ENCODE measurements around the gene DDX25.
"Not testable (repeated sequence)": the region's sequence is repeated elsewhere in the genome, so short reads cannot be mapped to it uniquely, and the experiment has no call there.

The DDX25 gene

GRCh38 chr11:125903711-125904659 lies at the start of gene DDX25:
DDX25 (plus strand) TSS chr11:125904508; CDS start chr11:125904518, 10 bp downstream.
- Histone ChIP-seq H3K27ac (ENCODE audit: low read depth, low read length) (no peak within 1 kb of the TSS), H3K27me3 (ENCODE audit: control insufficient read depth in 1 of 2, insufficient read depth in 2 of 2, low read length in 2 of 2) (peaks cover 17 to 26% of the 10 kb centered on the region in 2 donors), H3K36me3 (ENCODE audit: control insufficient read depth in 1 of 2, insufficient read depth in 2 of 2, low read length in 2 of 2) (peaks cover 0 to 9% of the 10 kb centered on the region in 2 donors), H3K4me1 (ENCODE audit: control insufficient read depth in 1 of 2, insufficient read depth in 2 of 2, low read length in 2 of 2) (peaks cover 9 to 17% of the 10 kb centered on the region in 2 donors), H3K9ac (ENCODE audit: low read depth in 1 of 2, low read length in 2 of 2) (no peak within 1 kb of the TSS), H3K9me3 (ENCODE audit: control insufficient read depth in 1 of 2, low read length in 2 of 2) (no peaks in the 10 kb centered on the region), H3K4me3 (ENCODE audit: low read depth in 1 of 2, low read length in 2 of 2) (peak within 1 kb of the TSS; percentile 90 to 95)

GRCh38 chr11:125857670-125858069 lies 46.6 kb upstream of the DDX25 start:
- H3K4me1 ChIP-seq (ENCODE audit: control insufficient read depth in 1 of 2, insufficient read depth in 2 of 2, low read length in 2 of 2); H3K9me3 ChIP-seq (ENCODE audit: control insufficient read depth in 1 of 2, low read length in 2 of 2); H3K27me3 ChIP-seq (ENCODE audit: control insufficient read depth in 1 of 2, insufficient read depth in 2 of 2, low read length in 2 of 2); H3K4me3 ChIP-seq (ENCODE audit: low read depth in 1 of 2, low read length in 2 of 2); H3K9ac ChIP-seq (ENCODE audit: low read depth in 1 of 2, low read length in 2 of 2); H3K27ac ChIP-seq (ENCODE audit: low read depth, low read length); H3K36me3 ChIP-seq (ENCODE audit: control insufficient read depth in 1 of 2, insufficient read depth in 2 of 2, low read length in 2 of 2): not testable (repeated sequence)

GRCh38 chr11:125862786-125863185 lies 41.5 kb upstream of the DDX25 start:
- not testable (repeated sequence) for H3K9ac ChIP-seq (ENCODE audit: low read depth in 1 of 2, low read length in 2 of 2); H3K4me3 ChIP-seq (ENCODE audit: low read depth in 1 of 2, low read length in 2 of 2); H3K36me3 ChIP-seq (ENCODE audit: control insufficient read depth in 1 of 2, insufficient read depth in 2 of 2, low read length in 2 of 2); H3K27me3 ChIP-seq (ENCODE audit: control insufficient read depth in 1 of 2, insufficient read depth in 2 of 2, low read length in 2 of 2); H3K27ac ChIP-seq (ENCODE audit: low read depth, low read length); H3K4me1 ChIP-seq (ENCODE audit: control insufficient read depth in 1 of 2, insufficient read depth in 2 of 2, low read length in 2 of 2); H3K9me3 ChIP-seq (ENCODE audit: control insufficient read depth in 1 of 2, low read length in 2 of 2)

GRCh38 chr11:125865354-125865753 lies 39.0 kb upstream of the DDX25 start:
- H3K36me3 ChIP-seq (ENCODE audit: control insufficient read depth in 1 of 2, insufficient read depth in 2 of 2, low read length in 2 of 2); H3K4me3 ChIP-seq (ENCODE audit: low read depth in 1 of 2, low read length in 2 of 2); H3K27ac ChIP-seq (ENCODE audit: low read depth, low read length); H3K27me3 ChIP-seq (ENCODE audit: control insufficient read depth in 1 of 2, insufficient read depth in 2 of 2, low read length in 2 of 2); H3K4me1 ChIP-seq (ENCODE audit: control insufficient read depth in 1 of 2, insufficient read depth in 2 of 2, low read length in 2 of 2); H3K9me3 ChIP-seq (ENCODE audit: control insufficient read depth in 1 of 2, low read length in 2 of 2); H3K9ac ChIP-seq (ENCODE audit: low read depth in 1 of 2, low read length in 2 of 2): not testable (repeated sequence)

- H3K4me1 ChIP-seq (ENCODE audit: control insufficient read depth in 1 of 2, insufficient read depth in 2 of 2, low read length in 2 of 2): no peaks in the 10 kb centered on the region
- H3K9me3 ChIP-seq (ENCODE audit: control insufficient read depth in 1 of 2, low read length in 2 of 2): peaks cover 0 to 4% of the 10 kb centered on the region in 2 donors
- H3K36me3 ChIP-seq (ENCODE audit: control insufficient read depth in 1 of 2, insufficient read depth in 2 of 2, low read length in 2 of 2): no peaks in the 10 kb centered on the region
- H3K27me3 ChIP-seq (ENCODE audit: control insufficient read depth in 1 of 2, insufficient read depth in 2 of 2, low read length in 2 of 2): no peaks in the 10 kb centered on the region
- H3K9ac ChIP-seq (ENCODE audit: low read depth in 1 of 2, low read length in 2 of 2): no peak overlapping the region
- no peak overlapping the region for H3K4me3 ChIP-seq (ENCODE audit: low read depth in 1 of 2, low read length in 2 of 2)
- no peak overlapping the region for H3K27ac ChIP-seq (ENCODE audit: low read depth, low read length)
Observed at GRCh38 chr11:125869521-125869920, 34.8 kb upstream of the DDX25 start.

- no peak overlapping the region for H3K9ac ChIP-seq (ENCODE audit: low read depth in 1 of 2, low read length in 2 of 2)
- H3K27me3 ChIP-seq (ENCODE audit: control insufficient read depth in 1 of 2, insufficient read depth in 2 of 2, low read length in 2 of 2): no peaks in the 10 kb centered on the region
- no peaks in the 10 kb centered on the region for H3K36me3 ChIP-seq (ENCODE audit: control insufficient read depth in 1 of 2, insufficient read depth in 2 of 2, low read length in 2 of 2)
- no peak overlapping the region for H3K27ac ChIP-seq (ENCODE audit: low read depth, low read length)
- peaks cover 0 to 4% of the 10 kb centered on the region in 2 donors for H3K9me3 ChIP-seq (ENCODE audit: control insufficient read depth in 1 of 2, low read length in 2 of 2)
- no peaks in the 10 kb centered on the region for H3K4me1 ChIP-seq (ENCODE audit: control insufficient read depth in 1 of 2, insufficient read depth in 2 of 2, low read length in 2 of 2)
- no peak overlapping the region for H3K4me3 ChIP-seq (ENCODE audit: low read depth in 1 of 2, low read length in 2 of 2)
Observed at GRCh38 chr11:125871391-125872137, 32.7 kb upstream of the DDX25 start.

GRCh38 chr11:125872138-125872491 lies 32.2 kb upstream of the DDX25 start:
- H3K27ac ChIP-seq (ENCODE audit: low read depth, low read length): no peak overlapping the region
- H3K36me3 ChIP-seq (ENCODE audit: control insufficient read depth in 1 of 2, insufficient read depth in 2 of 2, low read length in 2 of 2): no peaks in the 10 kb centered on the region
- H3K9me3 ChIP-seq (ENCODE audit: control insufficient read depth in 1 of 2, low read length in 2 of 2): peaks cover 0 to 4% of the 10 kb centered on the region in 2 donors
- no peaks in the 10 kb centered on the region for H3K27me3 ChIP-seq (ENCODE audit: control insufficient read depth in 1 of 2, insufficient read depth in 2 of 2, low read length in 2 of 2)
- H3K4me3 ChIP-seq (ENCODE audit: low read depth in 1 of 2, low read length in 2 of 2): no peak overlapping the region
- H3K9ac ChIP-seq (ENCODE audit: low read depth in 1 of 2, low read length in 2 of 2): no peak overlapping the region
- H3K4me1 ChIP-seq (ENCODE audit: control insufficient read depth in 1 of 2, insufficient read depth in 2 of 2, low read length in 2 of 2): no peaks in the 10 kb centered on the region

GRCh38 chr11:125873881-125874555 lies 30.3 kb upstream of the DDX25 start:
- peaks cover 0 to 4% of the 10 kb centered on the region in 2 donors for H3K9me3 ChIP-seq (ENCODE audit: control insufficient read depth in 1 of 2, low read length in 2 of 2)
- H3K4me1 ChIP-seq (ENCODE audit: control insufficient read depth in 1 of 2, insufficient read depth in 2 of 2, low read length in 2 of 2): no peaks in the 10 kb centered on the region
- no peaks in the 10 kb centered on the region for H3K36me3 ChIP-seq (ENCODE audit: control insufficient read depth in 1 of 2, insufficient read depth in 2 of 2, low read length in 2 of 2)
- no peaks in the 10 kb centered on the region for H3K27me3 ChIP-seq (ENCODE audit: control insufficient read depth in 1 of 2, insufficient read depth in 2 of 2, low read length in 2 of 2)
- H3K27ac ChIP-seq (ENCODE audit: low read depth, low read length): no peak overlapping the region
- no peak overlapping the region for H3K9ac ChIP-seq (ENCODE audit: low read depth in 1 of 2, low read length in 2 of 2)
- no peak overlapping the region for H3K4me3 ChIP-seq (ENCODE audit: low read depth in 1 of 2, low read length in 2 of 2)

GRCh38 chr11:125874556-125875124 lies 29.7 kb upstream of the DDX25 start:
- H3K4me1 ChIP-seq (ENCODE audit: control insufficient read depth in 1 of 2, insufficient read depth in 2 of 2, low read length in 2 of 2): no peaks in the 10 kb centered on the region
- peaks cover 0 to 4% of the 10 kb centered on the region in 2 donors for H3K9me3 ChIP-seq (ENCODE audit: control insufficient read depth in 1 of 2, low read length in 2 of 2)
- no peaks in the 10 kb centered on the region for H3K27me3 ChIP-seq (ENCODE audit: control insufficient read depth in 1 of 2, insufficient read depth in 2 of 2, low read length in 2 of 2)
- H3K9ac ChIP-seq (ENCODE audit: low read depth in 1 of 2, low read length in 2 of 2): no peak overlapping the region
- H3K4me3 ChIP-seq (ENCODE audit: low read depth in 1 of 2, low read length in 2 of 2): no peak overlapping the region
- no peaks in the 10 kb centered on the region for H3K36me3 ChIP-seq (ENCODE audit: control insufficient read depth in 1 of 2, insufficient read depth in 2 of 2, low read length in 2 of 2)
- no peak overlapping the region for H3K27ac ChIP-seq (ENCODE audit: low read depth, low read length)

Data from duodenal mucosa (tissue), 2 donors.